Measurements from ENCODE around the gene VPS13C.

- TF ChIP-seq, protein P1, sequence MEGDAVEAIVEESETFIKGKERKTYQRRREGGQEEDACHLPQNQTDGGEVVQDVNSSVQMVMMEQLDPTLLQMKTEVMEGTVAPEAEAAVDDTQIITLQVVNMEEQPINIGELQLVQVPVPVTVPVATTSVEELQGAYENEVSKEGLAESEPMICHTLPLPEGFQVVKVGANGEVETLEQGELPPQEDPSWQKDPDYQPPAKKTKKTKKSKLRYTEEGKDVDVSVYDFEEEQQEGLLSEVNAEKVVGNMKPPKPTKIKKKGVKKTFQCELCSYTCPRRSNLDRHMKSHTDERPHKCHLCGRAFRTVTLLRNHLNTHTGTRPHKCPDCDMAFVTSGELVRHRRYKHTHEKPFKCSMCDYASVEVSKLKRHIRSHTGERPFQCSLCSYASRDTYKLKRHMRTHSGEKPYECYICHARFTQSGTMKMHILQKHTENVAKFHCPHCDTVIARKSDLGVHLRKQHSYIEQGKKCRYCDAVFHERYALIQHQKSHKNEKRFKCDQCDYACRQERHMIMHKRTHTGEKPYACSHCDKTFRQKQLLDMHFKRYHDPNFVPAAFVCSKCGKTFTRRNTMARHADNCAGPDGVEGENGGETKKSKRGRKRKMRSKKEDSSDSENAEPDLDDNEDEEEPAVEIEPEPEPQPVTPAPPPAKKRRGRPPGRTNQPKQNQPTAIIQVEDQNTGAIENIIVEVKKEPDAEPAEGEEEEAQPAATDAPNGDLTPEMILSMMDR (IDR thresholded peaks at IDR 0.05; ENCODE audit: poor library complexity), result no peak
- TF ChIP-seq EZH2 (IDR thresholded peaks at IDR 0.05; ENCODE audit: borderline replicate concordance), result no peak
- TF ChIP-seq EZH2phosphoT487 (IDR thresholded peaks at IDR 0.05; ENCODE audit: low read depth, severe bottlenecking, unreplicated experiment), result no peak
These were observed 45.8 kb upstream of the VPS13C start for GRCh38 chr15:62106096-62106495.

All from hepatocyte (in vitro differentiated cells).